ENCODE measurements around the gene BHLHE40.

DNA sequence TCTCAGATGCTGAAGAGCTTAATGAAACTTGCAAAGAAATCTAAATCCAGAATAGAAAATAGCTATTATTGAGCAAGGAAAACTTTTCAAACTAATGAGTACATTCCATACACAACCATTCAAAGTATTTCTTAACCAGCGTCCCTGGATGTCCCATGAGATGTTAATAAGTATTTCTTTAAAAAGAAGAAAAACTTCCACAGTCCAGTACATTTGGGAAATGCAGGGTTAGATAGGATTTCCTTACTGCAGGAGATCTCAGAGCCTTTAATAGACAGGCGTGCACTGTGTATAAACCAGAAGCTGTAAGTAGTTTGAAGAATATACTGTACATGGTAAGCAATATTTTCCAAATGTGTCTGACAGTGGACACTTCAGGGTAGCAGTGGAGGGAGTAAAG, 29.6 kb upstream of the BHLHE40 start:
- no peak for TF ChIP-seq POLR2A (IDR thresholded peaks at IDR 0.05; ENCODE audit: low read length)
- TF ChIP-seq GATA1 (IDR thresholded peaks at IDR 0.05; ENCODE audit: low read depth, low read length), result no peak
